HFF-Myc (cell line): ENCODE measurements around the gene LYSMD2.

Source experiments
- DNase-seq: peaks from one replicate; pipeline ENCODE4 v3.0.0-alpha.2; 2011; ENCODE audit warnings: low read depth; ENCODE audit errors: extremely low read depth
- H3K4me3 ChIP-seq: replicated peaks from 2 replicates; pipeline ENCODE4 v1.5.1; 2011; ENCODE audit warnings: low read depth, mild to moderate bottlenecking, control low read depth, low read length
- TF ChIP-seq, protein P1 (sequence below): IDR thresholded peaks from 2 replicates; pipeline ENCODE4 v1.5.1; 2012; ENCODE audit warnings: mild to moderate bottlenecking, low read depth, low read length, control low read depth; ENCODE audit errors: missing control alignments

The LYSMD2 gene

DNA sequence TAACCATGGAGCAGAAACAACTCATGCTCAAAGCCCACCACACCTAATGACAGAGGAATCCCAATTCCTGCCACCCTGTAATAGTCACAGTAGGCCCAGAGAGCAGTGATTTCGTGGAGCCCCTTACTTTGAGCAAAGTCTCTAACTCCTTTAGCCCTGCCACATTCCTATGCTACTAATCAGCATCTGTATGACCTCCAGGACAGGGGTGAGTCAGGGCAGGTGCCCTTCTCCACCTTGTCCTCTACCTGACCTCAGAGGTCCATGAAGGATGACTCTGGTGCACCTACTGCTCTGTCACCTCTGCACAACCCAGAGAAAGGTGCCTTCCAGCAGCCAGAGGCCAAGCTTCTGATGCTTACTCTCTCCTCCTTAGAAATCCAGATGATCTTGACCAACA, 62.2 kb downstream of the LYSMD2 start:
- TF ChIP-seq, protein P1, sequence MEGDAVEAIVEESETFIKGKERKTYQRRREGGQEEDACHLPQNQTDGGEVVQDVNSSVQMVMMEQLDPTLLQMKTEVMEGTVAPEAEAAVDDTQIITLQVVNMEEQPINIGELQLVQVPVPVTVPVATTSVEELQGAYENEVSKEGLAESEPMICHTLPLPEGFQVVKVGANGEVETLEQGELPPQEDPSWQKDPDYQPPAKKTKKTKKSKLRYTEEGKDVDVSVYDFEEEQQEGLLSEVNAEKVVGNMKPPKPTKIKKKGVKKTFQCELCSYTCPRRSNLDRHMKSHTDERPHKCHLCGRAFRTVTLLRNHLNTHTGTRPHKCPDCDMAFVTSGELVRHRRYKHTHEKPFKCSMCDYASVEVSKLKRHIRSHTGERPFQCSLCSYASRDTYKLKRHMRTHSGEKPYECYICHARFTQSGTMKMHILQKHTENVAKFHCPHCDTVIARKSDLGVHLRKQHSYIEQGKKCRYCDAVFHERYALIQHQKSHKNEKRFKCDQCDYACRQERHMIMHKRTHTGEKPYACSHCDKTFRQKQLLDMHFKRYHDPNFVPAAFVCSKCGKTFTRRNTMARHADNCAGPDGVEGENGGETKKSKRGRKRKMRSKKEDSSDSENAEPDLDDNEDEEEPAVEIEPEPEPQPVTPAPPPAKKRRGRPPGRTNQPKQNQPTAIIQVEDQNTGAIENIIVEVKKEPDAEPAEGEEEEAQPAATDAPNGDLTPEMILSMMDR: no peak
- no peak overlapping the region for H3K4me3 ChIP-seq
- DNase-seq: no peak
